ENCODE results near the gene CFAP61. TPM values are rescaled to one million over a fixed set of nuclear protein-coding genes. Genes with fewer than 3 reads are reported as not detected.
"Not testable (repeated sequence)": the region's sequence is repeated elsewhere in the genome, so short reads cannot be mapped to it uniquely, and the experiment has no call there.

Gene CFAP61
- total RNA-seq, 2 donors from 2014 or later: 1.0 to 1.9 TPM

GRCh38 chr20:20237093-20237959 lies 185.0 kb downstream of the CFAP61 start:
- Histone ChIP-seq H3K4me1 (no peaks in the 10 kb centered on the region), H3K27me3 (no peaks in the 10 kb centered on the region), H3K36me3 (no peaks in the 10 kb centered on the region), H3K27ac (no peak overlapping the region), H3K9me3 (no peaks in the 10 kb centered on the region), H3K4me3 (no peak overlapping the region)
- no peak for DNase-seq (ENCODE audit: low spot score)
- TF ChIP-seq CTCF (IDR thresholded peaks at IDR 0.05): peak; percentile 39 to 78

GRCh38 chr20:20241976-20242375 lies 189.6 kb downstream of the CFAP61 start:
- DNase-seq (ENCODE audit: low spot score): no peak
- no peak overlapping the region for H3K4me3 ChIP-seq
- no peak for TF ChIP-seq CTCF (IDR thresholded peaks at IDR 0.05)
- H3K4me1 ChIP-seq: no peaks in the 10 kb centered on the region
- H3K27ac ChIP-seq: no peak overlapping the region
- no peaks in the 10 kb centered on the region for H3K36me3 ChIP-seq
- no peaks in the 10 kb centered on the region for H3K27me3 ChIP-seq
- no peaks in the 10 kb centered on the region for H3K9me3 ChIP-seq

- not testable (repeated sequence) for H3K4me3 ChIP-seq; H3K4me1 ChIP-seq; DNase-seq (ENCODE audit: low spot score); H3K27me3 ChIP-seq; H3K27ac ChIP-seq; H3K9me3 ChIP-seq; H3K36me3 ChIP-seq
Measured at GRCh38 chr20:20244384-20244783, 192.1 kb downstream of the CFAP61 start.

GRCh38 chr20:20246996-20247633 lies 194.8 kb downstream of the CFAP61 start:
- no peaks in the 10 kb centered on the region for H3K9me3 ChIP-seq
- H3K4me1 ChIP-seq: no peaks in the 10 kb centered on the region
- no peak overlapping the region for H3K4me3 ChIP-seq
- DNase-seq (ENCODE audit: low spot score): no peak
- no peaks in the 10 kb centered on the region for H3K36me3 ChIP-seq
- H3K27me3 ChIP-seq: no peaks in the 10 kb centered on the region
- no peak for TF ChIP-seq CTCF (IDR thresholded peaks at IDR 0.05)
- no peak overlapping the region for H3K27ac ChIP-seq

GRCh38 chr20:20248620-20249200 lies 196.4 kb downstream of the CFAP61 start:
- H3K27me3 ChIP-seq: no peaks in the 10 kb centered on the region
- H3K4me3 ChIP-seq: no peak overlapping the region
- TF ChIP-seq CTCF (IDR thresholded peaks at IDR 0.05): no peak
- DNase-seq (ENCODE audit: low spot score): no peak
- H3K27ac ChIP-seq: no peak overlapping the region
- H3K4me1 ChIP-seq: no peaks in the 10 kb centered on the region
- H3K36me3 ChIP-seq: no peaks in the 10 kb centered on the region
- no peaks in the 10 kb centered on the region for H3K9me3 ChIP-seq

GRCh38 chr20:20251317-20251716 lies 199.0 kb downstream of the CFAP61 start:
- Histone ChIP-seq H3K4me3 (no peak overlapping the region), H3K9me3 (no peaks in the 10 kb centered on the region), H3K27me3 (no peaks in the 10 kb centered on the region), H3K36me3 (no peaks in the 10 kb centered on the region), H3K4me1 (no peaks in the 10 kb centered on the region), H3K27ac (no peak overlapping the region)
- TF ChIP-seq CTCF (IDR thresholded peaks at IDR 0.05): no peak
- DNase-seq (ENCODE audit: low spot score): no peak
